Measurements from ENCODE around the gene TMEM134. TPM values are rescaled to one million over a fixed set of nuclear protein-coding genes. Genes with fewer than 3 reads are reported as not detected.
"Not testable (repeated sequence)": the region's sequence is repeated elsewhere in the genome, so short reads cannot be mapped to it uniquely, and the experiment has no call there.

The TMEM134 gene
- total and polyA plus RNA-seq, 10 of the 15 experiments (the other 5 are each of a cell fraction or from before 2014, with no cell fraction given): 1.6 to 93.8 (median 27.8) TPM

DNA sequence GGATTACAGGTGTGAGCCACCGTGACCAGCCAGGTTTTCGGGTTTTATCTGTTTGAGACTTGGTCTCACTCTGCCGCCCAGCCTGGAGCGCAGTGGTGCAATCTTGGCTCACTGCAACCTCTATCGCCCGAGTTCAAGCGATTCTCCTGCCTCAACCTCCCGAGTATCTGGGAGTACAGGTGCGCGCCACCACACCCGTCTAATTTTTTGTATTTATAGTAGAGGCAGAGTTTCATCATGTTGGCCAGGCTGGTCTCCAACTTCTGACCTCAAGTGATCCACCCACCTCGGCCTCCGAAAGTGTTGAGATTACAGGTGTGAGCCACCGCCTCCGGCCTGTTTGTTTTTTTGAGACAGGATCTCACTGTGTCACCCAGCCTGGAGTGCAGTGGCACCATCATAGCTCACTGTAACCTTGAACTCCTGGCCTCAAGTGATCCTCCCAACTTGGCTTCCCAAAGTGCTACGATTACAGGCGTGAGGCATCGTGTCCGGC is 41.6 kb downstream of the TMEM134 start:
- Histone ChIP-seq H3K9ac (ENCODE audit: control insufficient read depth, insufficient read depth, low read length) (peak overlapping the region; percentile 93), H3K4me3 (peak overlapping the region; percentile 100), H3K27ac (ENCODE audit: control insufficient read depth, insufficient read depth) (peak overlapping the region; percentile 69), H3K79me2 (ENCODE audit: control insufficient read depth, insufficient read depth, low read length) (peaks cover 18% of the 10 kb centered on the region), H2AFZ (ENCODE audit: control insufficient read depth, low read depth, low read length) (peak overlapping the region; percentile 98), H3K4me2 (ENCODE audit: control insufficient read depth, insufficient read depth) (peak overlapping the region; percentile 60)
- POLR2A ChIA-PET: interaction anchor here (0.8 to 4.4 kb wide), 10 partner anchors 11 to 60 kb away, joined by 3 to 28 read pairs (median 4); partner anchors contain the start of genes PPP1CA, PTPRCAP, TBC1D10C and TMEM134
- ATAC-seq: peak; percentile 28
- TF ChIP-seq, protein P1, sequence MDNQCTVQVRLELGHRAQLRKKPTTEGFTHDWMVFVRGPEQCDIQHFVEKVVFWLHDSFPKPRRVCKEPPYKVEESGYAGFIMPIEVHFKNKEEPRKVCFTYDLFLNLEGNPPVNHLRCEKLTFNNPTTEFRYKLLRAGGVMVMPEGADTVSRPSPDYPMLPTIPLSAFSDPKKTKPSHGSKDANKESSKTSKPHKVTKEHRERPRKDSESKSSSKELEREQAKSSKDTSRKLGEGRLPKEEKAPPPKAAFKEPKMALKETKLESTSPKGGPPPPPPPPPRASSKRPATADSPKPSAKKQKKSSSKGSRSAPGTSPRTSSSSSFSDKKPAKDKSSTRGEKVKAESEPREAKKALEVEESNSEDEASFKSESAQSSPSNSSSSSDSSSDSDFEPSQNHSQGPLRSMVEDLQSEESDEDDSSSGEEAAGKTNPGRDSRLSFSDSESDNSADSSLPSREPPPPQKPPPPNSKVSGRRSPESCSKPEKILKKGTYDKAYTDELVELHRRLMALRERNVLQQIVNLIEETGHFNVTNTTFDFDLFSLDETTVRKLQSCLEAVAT (IDR thresholded peaks at IDR 0.05): peak; percentile 69; the same call in 1 of the 2 replicates
- H3K36me3 ChIP-seq (ENCODE audit: control insufficient read depth in 2 of 2, insufficient read depth in 2 of 2, low read length in 1 of 2); H3K27me3 ChIP-seq (replicated peaks in 1 of 2; ENCODE audit: control insufficient read depth in 2 of 2, insufficient read depth in 2 of 2, low read length in 1 of 2); intact Hi-C loops (cut with micrococcal nuclease; ENCODE audit: unreplicated experiment); BruUV-seq (replicated peaks); DNase-seq (ENCODE audit: low read depth, low spot score); H3K4me1 ChIP-seq (ENCODE audit: control insufficient read depth, insufficient read depth, low read length); H3K9me3 ChIP-seq (replicated peaks; ENCODE audit: control insufficient read depth, insufficient read depth, low read length); in situ Hi-C loops (cut with MboI); H4K20me1 ChIP-seq (ENCODE audit: control insufficient read depth, insufficient read depth); FAIRE-seq: not testable (repeated sequence)
- CTCF ChIA-PET: interaction anchor here (1.0 to 1.7 kb wide), 2 partner anchors 9 to 61 kb away, joined by 3 to 4 read pairs; no protein-coding TSS in a partner anchor
- SMC1A ChIA-PET (ENCODE audit: uncharacterized antibody, unreplicated experiment): interaction anchor here (1.5 to 2.3 kb wide), 3 partner anchors 11 to 26 kb away, joined by 6 to 10 read pairs (median 10); partner anchors contain the start of genes PPP1CA, PTPRCAP and TBC1D10C
- WGBS (ENCODE audit: insufficient coverage, insufficient replicate concordance, low lambda C conversion rate, missing lambda C conversion rate): 58% methylated on average over 19 of the region's 19 CpGs
- RAD21 ChIA-PET (ENCODE audit: unreplicated experiment): interaction anchor here (0.8 to 2.1 kb wide), 7 partner anchors 10 to 54 kb away, joined by 3 to 8 read pairs (median 3); partner anchors contain the start of genes CORO1B, PTPRCAP, TBC1D10C and TMEM134

DNA sequence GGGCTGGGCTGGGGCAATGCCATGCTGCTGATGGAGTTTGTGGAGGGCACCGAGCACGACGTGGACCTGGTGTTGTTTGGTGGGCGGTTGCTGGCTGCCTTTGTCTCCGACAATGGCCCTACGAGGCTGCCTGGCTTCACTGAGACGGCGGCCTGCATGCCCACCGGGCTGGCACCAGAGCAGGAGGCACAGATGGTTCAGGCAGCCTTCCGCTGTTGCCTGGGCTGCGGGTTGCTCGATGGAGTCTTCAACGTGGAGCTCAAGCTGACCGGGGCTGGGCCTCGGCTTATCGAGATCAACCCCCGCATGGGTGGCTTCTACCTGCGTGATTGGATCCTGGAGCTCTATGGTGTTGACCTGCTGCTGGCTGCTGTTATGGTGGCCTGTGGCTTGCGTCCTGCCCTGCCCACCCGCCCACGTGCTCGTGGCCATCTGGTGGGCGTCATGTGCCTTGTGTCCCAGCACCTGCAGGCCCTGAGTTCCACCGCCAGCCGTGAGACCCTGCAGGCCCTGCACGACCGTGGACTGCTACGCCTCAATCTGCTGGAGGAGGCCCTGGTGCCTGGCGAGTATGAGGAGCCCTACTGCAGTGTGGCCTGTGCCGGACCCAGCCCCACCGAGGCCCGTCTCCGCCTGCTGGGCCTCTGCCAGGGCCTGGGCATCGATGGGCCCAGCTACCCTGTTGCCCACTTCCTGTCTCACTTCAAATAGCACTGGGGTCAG is 45.0 kb downstream of the TMEM134 start:
- H3K36me3 ChIP-seq (ENCODE audit: control insufficient read depth in 2 of 2, insufficient read depth in 2 of 2, low read length in 1 of 2): no peaks in the 10 kb centered on the region
- intact Hi-C loops (cut with micrococcal nuclease; ENCODE audit: unreplicated experiment): no loop called here
- FAIRE-seq (no peak), DNase-seq (ENCODE audit: low read depth, low spot score) (no peak), ATAC-seq (no peak)
- CTCF ChIA-PET: interaction anchor here (2.0 kb wide), 1 partner anchor 15 kb away, joined by 6 read pairs; no protein-coding TSS in a partner anchor
- TF ChIP-seq YBX1 (IDR thresholded peaks at IDR 0.05) (no peak), HDAC2 (IDR thresholded peaks at IDR 0.05) (no peak), NFXL1 (IDR thresholded peaks at IDR 0.05; ENCODE audit: borderline replicate concordance) (no peak), PAX5 (IDR thresholded peaks at IDR 0.05; ENCODE audit: borderline replicate concordance, low read depth, low read length) (no peak), IKZF2 (IDR thresholded peaks at IDR 0.05) (no peak), ZNF274 (IDR thresholded peaks at IDR 0.05; ENCODE audit: insufficient read depth, insufficient read length) (no peak), EED (IDR thresholded peaks at IDR 0.05; ENCODE audit: low read depth) (no peak)
- TF ChIP-seq, protein P2, sequence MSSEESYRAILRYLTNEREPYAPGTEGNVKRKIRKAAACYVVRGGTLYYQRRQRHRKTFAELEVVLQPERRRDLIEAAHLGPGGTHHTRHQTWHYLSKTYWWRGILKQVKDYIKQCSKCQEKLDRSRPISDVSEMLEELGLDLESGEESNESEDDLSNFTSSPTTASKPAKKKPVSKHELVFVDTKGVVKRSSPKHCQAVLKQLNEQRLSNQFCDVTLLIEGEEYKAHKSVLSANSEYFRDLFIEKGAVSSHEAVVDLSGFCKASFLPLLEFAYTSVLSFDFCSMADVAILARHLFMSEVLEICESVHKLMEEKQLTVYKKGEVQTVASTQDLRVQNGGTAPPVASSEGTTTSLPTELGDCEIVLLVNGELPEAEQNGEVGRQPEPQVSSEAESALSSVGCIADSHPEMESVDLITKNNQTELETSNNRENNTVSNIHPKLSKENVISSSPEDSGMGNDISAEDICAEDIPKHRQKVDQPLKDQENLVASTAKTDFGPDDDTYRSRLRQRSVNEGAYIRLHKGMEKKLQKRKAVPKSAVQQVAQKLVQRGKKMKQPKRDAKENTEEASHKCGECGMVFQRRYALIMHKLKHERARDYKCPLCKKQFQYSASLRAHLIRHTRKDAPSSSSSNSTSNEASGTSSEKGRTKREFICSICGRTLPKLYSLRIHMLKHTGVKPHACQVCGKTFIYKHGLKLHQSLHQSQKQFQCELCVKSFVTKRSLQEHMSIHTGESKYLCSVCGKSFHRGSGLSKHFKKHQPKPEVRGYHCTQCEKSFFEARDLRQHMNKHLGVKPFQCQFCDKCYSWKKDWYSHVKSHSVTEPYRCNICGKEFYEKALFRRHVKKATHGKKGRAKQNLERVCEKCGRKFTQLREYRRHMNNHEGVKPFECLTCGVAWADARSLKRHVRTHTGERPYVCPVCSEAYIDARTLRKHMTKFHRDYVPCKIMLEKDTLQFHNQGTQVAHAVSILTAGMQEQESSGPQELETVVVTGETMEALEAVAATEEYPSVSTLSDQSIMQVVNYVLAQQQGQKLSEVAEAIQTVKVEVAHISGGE (CRISPR knock-in tag; IDR thresholded peaks at IDR 0.05): no peak
- peaks cover 2% of the 10 kb centered on the region; the same call in 1 of the 2 replicates for H3K4me1 ChIP-seq (ENCODE audit: control insufficient read depth, insufficient read depth, low read length)
- peaks cover 8% of the 10 kb centered on the region for H3K79me2 ChIP-seq (ENCODE audit: control insufficient read depth, insufficient read depth, low read length)
- WGBS (ENCODE audit: insufficient coverage, insufficient replicate concordance, low lambda C conversion rate, missing lambda C conversion rate): 74% methylated on average over 34 of the region's 34 CpGs
- SMC1A ChIA-PET (ENCODE audit: uncharacterized antibody, unreplicated experiment): no interaction called here
- no peak overlapping the region for H3K27ac ChIP-seq (ENCODE audit: control insufficient read depth, insufficient read depth)
- H2AFZ ChIP-seq (ENCODE audit: control insufficient read depth, low read depth, low read length): no peak overlapping the region
- no TSS peak for BruUV-seq (replicated peaks)
- in situ Hi-C loops (cut with MboI): no loop called here
- no peak overlapping the region for H3K4me3 ChIP-seq
- H3K9ac ChIP-seq (ENCODE audit: control insufficient read depth, insufficient read depth, low read length): no peak overlapping the region
- no peaks in the 10 kb centered on the region for H3K9me3 ChIP-seq (replicated peaks; ENCODE audit: control insufficient read depth, insufficient read depth, low read length)
- RAD21 ChIA-PET (ENCODE audit: unreplicated experiment): interaction anchor here (1.4 kb wide), 1 partner anchor 22 kb away, joined by 3 read pairs; the partner anchor contains the start of gene PPP1CA
- no peaks in the 10 kb centered on the region for H4K20me1 ChIP-seq (ENCODE audit: control insufficient read depth, insufficient read depth)
- H3K27me3 ChIP-seq (replicated peaks in 1 of 2; ENCODE audit: control insufficient read depth in 2 of 2, insufficient read depth in 2 of 2, low read length in 1 of 2): no peaks in the 10 kb centered on the region
- no peak overlapping the region for H3K4me2 ChIP-seq (ENCODE audit: control insufficient read depth, insufficient read depth)
- POLR2A ChIA-PET: interaction anchor here (1.3 kb wide), 1 partner anchor 19 kb away, joined by 5 read pairs; no protein-coding TSS in a partner anchor

Data from GM12878 (cell line).